DMS53 treated with DMSO at 0.1 percent for 48 hours (cell line): ENCODE results near the gene C2CD2.
A peak's percentile ranks its signal among the peaks of the same experiment; 100 is the strongest.
"Not testable (repeated sequence)": the region's sequence is repeated elsewhere in the genome, so short reads cannot be mapped to it uniquely, and the experiment has no call there.

Experiments
- DNase-seq: peaks from one replicate; lab custom pipeline; 2025; ENCODE audit not compliant: unreplicated experiment; lab: John Stamatoyannopoulos, UW

The C2CD2 gene

DNA sequence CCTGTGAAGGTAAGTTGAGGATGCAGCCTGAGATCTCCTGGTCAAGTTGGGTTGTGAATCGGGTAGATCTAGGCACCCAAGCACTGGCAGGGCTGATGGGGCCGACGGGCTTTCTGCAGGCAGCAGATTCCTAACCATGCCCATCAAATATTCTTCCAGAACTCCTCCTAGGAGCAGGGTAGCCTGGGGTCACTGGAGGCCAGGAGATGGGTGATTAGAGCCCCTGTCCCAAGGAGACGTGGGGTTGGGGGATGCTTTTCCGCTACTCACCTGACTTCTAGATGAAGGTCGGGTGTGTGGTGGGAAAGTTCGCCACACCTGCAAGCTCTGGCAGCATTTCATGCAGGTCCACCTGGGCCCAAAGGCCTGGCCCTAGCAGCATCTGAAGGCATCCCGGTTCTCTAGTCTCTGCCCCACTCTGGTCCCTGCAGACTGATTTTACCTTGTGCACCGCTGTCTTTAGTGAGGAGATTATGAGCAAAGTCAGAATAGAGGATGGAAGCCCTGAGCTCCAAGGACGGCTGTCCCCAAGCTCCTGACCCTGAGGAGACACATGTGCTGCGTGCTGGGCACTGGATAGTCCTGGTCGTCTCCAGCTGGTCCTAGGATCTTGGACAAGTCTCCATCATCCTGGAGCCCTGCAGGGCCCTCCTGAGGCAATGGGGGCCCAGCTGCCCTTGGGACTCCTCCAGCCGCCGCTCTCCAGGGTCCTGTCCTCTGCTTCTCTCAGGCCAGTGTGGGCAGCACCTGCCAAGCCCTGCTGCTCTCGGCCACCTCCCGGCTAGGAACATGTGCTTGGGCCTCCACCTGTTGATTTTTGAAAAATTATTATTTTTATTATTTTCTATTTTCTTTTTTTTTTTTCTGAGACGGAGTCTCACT is 21.8 kb upstream of the C2CD2 start:
- DNase-seq = no peak

DNA sequence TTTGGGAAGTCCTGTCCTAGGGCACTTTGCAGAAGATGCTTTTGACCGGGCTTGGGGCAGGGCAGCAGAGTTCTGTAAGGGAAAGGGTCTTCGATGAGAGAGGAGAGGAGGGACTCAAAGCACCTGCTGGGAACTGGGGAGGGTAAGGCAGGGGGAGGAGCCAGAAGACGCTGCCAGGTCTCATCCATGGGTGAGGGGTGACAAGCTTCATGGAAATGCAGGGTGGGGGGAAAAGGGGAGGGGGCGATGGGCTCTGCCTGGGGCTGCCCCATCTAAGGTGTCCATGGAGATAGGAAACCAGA is 20.9 kb upstream of the C2CD2 start:
- DNase-seq = no peak

DNA sequence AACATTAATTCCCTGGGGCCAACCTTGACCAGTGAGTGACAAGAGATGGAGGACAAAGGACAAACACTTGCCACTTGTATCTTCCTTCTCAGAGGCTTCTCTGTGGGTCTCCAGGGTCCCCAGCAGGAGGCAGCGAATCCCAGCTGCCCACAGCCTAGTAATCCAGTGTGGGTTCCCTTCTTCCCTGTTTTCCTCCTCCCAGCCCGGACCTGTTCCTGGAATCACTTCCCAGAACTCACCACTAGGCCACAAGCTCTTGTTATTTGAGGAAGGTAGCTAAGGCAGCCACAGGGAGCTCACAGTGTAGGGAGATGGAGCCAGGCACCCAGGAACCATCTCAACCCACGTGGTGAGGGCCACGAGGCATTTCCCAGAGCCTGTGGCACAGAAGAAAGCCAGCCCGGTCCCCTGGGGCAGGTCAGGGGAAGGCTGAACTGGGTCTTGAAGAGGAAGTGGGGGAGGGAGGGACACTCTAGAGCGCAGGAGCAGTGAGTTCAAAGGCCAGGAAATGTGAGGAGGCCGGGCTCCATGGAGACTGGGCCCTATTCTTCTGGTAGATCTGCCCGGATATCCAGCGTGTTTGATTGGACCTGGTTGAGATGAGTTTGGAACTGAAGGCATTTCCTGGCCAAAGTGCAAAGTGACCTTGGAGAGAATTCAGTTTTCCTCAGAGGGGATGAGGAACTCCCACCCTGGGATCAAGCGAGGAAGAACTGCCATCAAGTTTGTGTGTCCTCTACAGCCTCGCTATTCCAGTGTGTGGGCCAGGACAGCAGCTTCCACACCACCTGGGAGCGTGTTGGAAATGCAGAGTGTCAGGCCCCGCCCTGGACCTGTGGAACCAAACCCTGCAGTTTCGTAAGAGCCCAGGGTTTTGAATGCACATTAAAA is 20.3 kb upstream of the C2CD2 start:
- no peak for DNase-seq

DNA sequence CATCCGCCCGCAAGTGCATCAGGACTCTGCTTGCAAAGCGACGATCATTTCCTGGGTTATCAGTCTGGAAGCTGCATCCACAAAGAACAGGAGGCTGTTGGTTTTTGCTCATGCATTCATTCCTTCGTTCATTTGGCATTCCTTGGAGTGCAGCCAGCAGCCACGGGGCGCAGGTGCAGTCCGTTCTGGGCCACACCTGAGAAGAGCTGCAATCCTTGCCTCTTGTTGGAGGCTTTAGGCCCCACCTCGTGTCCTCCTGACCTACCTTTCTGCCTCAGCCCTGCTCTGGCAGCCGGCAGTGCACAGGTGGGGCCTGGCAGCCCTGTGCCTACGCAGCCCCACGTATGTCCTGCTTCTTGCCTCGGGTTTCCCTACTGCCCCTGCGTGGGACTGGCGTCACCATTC is 19.6 kb upstream of the C2CD2 start:
- DNase-seq = no peak

DNA sequence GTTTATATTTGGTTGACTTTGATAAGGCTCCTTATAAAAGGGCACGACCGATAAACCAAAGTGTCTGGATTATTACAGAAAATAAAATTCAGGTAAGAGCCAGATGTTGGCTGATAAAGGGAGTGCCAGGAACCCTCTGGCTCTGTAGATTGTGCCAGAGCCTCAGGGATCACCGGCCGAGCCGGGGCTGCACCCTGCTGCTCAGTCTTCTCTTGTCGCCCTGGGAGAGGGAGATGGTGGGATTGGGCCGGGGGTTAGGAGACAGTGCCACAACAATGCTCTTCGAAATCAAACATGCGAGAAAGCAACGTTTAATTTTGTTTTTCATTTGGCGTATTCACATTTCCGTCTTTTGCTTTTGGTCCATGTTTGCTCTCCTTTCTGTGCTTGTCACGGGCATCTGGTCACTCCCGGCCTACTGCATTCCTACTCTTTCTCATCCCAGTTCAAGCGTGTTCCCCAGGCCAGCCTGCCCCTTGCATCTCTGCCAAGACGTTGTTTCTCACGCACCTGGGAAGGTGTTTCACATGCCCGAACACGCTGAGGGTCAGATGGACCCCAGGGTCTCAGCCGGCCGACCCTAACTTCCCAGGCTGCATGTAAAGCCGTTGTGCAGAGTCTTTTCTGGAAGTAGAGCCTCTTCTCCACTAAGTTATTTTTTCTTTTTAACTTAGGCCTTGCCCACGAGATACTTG is 18.8 kb upstream of the C2CD2 start:
- no peak for DNase-seq

DNA sequence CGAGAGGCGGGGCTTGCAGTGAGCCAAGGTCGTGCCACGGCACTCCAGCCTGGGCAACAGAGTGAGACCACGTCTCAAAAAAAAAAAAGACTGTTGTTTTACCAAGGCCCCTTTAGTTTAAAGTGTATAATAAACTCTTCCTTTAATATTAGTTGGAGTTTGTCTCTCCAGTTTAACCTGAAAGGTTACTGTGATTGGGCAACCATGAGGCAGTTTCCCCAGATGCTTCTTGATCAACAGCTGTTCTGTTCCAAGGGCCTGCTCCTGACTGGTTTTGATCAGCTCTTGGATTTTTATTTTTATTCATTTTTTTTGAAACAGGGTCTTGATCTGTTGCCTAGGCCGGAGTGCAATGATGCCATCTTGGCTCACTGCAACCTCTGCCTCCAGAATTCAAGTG is 18.1 kb upstream of the C2CD2 start:
- no peak for DNase-seq

DNA sequence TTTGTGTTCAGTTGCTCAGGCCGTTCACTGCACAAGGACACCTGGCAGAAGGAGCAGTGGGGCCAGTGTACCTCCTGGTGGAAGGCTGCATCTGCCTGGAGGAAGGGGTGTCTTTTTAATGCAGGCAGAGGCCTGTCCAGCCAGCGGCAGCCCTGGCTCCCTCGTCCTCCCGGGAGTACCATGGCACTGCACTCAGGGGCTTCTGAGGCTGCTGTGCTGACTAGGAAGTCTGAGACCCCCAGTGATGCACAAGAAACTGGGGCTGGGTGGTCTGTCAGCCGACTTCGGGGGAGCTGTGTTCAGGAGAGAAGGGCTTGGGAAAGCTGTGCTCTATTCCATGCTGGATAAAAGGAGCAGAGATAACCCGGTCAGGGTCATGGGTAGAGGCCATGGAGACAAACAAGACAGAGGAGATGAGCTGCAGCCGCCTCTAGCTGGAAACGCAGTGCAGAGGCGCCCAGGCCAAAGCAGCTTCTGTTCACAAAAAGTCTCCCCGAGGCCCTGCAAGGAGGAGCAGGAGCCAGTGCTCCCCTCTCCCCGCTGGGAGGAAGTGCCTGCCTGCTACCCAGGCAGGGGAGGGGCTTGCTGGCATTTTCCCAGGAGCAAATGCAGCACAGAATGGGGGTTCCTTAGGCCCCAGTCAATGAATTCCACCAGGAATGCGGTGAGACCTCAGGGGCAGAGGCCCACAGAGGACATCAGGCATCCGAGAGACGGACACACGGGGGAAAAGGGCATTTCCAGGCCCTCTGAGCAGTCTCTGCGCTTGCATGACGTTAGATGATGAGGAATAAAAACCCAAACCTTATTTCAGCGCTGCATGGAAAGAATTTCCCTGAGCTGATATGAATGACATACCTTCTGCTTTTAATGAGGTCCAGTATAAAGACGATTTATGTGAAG is 17.2 kb upstream of the C2CD2 start:
- no peak for DNase-seq

DNA sequence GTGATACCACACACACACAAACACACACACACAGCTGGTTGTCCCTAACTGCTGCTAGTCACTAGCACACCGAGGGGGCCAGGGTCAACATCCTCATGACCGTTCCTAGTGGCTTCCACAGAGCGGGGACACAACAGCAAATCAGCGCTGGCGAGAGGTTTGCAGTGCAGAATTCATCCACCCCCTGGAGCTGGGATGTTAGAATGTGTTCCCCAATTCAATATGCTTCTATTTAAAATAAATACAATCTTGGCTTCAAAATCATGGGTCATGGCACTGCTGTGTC is 16.2 kb upstream of the C2CD2 start:
- DNase-seq = no peak

DNA sequence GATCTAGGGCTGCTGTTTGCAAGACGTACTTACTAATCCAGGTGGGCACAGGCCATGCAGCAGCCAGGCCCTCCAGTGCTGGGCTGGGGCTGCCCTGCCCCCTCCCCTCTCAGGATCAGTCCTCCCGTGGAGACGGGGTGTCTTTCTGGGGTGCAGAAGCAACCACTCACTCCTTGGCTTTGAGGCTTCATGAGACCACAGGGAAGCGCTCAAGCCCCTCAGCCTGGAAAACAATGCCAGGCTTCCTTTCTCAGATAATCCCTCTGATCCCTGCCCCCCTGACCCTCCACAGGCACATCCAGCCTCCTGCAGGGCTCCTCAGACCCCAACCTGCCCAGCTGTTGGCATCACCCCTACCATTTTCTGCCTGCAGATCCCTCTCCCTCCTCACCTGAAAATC is 13.9 kb upstream of the C2CD2 start:
- no peak for DNase-seq

DNA sequence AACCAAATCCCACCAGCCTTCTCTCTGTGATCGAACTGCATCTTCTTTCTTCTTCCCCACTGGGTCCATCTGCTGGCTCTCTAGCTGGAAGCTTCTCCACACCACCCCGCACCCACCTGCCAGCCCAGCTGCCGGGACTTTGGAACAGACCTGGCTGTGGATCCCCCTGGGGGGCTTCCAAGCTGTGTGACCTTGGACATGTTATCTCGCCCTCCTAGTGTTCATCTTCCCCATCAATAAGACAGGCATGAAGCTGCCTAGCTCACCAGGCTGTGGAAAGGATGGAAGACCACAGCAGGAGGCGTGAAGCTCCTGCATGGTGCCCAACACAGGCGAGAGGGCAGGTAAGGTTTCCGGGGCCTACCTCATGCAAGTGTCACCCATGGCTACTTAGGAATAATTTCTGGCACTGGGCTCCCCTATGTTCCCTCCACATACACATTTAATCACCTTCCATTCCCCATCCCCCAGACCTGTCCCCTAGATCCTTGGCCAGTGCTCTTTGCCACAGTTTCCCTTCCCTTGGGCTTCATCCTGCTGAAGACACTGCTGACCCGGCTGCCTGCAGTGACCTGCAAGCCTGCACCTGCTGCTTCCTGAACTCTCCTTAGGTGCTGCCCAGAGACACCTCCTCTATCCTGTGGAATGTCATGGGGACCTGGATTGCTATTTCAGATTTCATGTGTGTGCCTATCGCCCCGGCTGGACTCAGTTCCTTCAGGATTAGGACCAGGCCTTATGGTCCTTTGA is 13.2 kb upstream of the C2CD2 start:
- no peak for DNase-seq

DNA sequence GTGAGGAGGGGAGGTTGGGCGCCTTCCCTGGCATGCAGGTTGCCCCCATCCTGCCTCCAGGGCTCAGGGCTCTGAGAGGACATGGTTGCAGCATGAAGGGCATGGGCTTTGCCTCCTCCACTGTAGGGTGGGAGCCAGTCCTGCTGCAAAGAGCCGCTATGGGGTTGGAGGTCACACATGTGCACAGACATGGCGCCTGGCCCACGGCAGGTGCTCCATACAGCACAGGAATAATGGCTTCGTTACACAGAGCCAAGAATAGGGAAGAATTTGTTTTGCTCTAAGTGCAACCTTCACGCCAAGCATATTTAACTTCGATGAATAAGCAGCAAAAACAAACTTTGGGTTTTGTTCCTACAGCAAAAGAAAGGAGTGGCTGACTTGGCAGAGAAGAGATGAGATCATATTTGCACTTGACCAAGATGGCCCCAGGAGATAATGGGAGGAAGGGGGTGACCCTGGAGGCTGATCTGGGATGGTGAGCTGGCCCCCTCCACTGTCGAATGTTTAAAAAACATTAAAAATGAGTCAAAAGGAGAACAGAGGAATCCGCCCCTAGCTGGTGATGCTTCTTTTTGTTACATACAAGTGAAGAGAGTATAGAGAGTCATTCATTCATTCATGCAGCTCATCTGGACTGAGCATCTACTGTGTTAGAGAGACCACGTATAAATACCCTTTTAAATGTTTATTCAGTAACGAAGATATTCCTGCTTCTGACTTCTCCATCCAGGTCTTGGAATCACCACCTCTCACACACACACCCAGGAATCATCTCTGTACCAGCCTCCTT is 12.4 kb upstream of the C2CD2 start:
- no peak for DNase-seq

DNA sequence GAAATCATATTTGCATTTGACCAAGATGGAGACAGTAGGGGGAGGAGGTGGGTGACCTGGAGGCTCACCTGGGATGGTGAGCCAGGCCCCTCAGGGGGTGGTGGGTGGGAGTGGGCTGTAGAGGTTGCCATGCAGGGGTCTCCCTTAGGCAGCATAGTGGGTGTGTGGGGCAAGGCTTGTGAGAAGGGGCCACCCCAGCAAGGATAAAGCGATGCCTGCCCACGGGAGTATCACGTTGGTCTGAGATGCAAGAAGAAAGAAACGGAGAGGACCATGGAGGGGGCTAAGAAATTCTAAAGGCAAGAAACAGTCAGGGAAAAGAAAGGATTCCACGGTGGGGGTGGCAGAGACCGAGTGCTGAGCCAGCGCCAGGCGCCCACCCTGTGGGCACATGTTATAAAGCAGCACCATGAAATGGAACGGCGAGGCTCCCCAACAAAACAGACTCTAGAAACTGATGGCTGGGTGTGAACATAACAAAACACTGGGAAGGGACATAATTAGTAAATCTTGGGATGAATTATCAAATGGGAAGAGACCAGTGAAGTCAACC is 11.7 kb upstream of the C2CD2 start:
- no peak for DNase-seq

DNA sequence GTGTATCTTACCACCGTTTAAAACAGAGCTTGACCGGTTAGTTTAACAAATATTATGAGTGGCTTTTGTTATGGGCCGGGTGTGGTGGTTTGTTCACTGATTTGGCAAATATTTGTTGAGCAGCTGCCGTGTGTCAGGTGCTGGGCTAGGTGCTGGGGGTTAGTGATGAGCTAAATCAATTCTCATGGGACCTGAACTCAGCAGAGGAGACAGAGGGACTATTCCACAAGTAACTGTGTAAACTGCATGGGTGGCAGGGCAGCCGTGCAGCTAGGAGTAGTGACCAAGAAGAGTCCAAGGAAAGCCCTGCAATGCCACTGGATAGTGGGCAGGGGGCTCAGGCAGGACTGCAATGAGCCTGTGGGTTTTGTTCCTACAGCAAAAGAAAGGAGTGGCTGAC is 11.2 kb upstream of the C2CD2 start:
- peak; percentile 9 for DNase-seq

DNA sequence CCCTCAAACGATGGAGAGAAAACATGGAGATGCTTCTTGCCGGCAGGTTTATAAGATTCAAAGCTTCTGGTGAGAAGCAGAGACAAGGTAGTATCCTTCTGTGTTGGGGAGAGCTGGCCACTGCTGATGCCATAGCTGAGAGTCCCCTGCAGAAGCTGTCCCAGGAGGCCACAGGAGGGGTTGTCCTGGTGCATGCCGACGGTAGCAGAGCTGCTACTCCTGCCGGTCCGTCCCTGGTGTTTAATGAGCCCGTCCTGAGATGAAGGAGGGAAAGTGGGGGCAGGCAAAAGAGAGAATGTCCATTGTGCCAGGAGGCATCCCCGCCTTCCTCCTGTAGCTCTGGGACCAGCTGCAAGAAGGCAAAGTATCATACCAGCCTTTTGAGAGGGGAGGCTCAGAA is 10.4 kb upstream of the C2CD2 start:
- no peak for DNase-seq

DNA sequence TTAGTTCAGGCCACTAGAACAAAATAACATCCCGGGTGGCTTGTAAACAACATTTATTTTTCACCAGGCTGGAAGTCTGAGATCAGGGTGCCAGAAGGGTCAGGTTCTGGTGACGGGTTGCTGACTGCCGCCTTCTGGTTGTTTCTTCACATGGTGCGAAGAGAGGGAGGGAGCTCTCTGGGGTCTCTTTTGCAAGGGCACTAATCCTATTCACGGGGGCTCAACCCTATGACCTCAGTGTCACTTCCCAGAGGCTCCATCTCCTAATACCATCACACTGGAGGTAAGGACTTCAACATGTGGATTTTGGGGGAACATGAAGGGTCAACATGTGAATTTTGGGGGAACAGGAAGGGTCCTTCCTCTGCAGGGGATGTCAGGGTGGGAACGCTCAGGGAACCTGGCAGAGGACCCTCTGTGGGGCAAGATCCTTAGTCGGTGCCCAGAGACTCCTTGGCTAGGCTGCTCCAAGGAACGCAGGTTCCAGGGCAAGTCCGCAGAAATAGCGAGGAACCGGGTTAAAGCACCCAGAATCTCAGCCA is 8.7 kb upstream of the C2CD2 start:
- no peak for DNase-seq

DNA sequence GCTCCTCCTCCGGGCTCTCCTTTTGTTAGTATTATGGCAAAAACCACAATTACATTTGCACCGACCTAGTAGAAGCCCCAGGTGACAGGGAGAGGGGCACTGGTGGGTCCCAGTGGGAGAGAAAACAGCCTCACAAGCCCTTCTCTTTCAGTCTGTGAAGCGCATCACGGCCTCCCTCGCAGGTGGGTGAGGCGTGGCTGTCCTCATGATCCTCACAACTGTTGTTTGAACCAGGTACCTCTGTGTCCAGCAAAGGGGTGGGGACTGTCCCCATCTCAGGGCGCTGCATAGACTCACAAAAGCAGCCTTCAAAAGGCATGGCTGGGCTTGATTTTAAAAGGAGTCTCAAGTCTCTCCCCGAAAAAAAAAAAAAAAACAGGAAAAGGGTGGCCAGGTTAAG is 7.9 kb upstream of the C2CD2 start:
- DNase-seq = no peak

DNA sequence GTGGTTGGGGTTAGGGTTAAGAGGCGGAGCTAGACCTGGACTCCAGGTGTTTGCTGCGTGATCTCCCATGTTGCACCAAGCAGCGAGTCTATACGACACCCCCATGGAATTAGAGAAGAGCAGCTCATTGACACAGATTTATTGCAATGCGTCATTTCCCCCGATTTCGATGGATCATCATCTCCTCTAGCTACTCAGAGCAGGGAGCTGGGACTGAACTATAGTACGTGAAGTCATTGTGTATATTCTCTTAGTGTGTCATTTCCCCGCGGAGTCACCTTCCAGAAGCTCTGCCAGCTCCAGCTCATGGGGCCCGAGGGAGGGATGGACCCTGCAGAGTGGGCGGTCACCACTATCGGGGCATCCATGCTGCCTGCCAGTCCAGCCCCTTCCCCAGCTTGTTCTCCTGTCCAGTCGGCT is 7.5 kb upstream of the C2CD2 start:
- DNase-seq = no peak

DNA sequence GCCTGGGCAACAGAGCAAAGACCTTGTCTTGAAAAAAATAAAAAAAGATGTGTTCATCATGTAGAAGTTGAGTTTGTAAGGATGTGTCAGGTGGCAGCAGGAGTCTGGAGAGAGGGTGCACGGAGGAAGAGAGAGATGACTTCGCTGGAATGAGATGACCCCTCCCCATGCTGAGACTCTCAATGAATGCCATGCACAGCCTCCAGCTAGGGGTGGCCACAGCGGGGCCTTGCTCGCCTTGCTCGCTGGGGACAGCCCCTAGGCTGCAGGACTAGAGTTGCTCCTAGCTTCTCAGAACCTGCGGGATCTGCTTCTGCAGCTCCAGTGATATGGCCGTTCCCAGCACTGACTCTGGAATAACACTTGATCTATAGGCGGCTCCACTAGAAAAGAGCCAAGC is 6.6 kb upstream of the C2CD2 start:
- DNase-seq = no peak

DNA sequence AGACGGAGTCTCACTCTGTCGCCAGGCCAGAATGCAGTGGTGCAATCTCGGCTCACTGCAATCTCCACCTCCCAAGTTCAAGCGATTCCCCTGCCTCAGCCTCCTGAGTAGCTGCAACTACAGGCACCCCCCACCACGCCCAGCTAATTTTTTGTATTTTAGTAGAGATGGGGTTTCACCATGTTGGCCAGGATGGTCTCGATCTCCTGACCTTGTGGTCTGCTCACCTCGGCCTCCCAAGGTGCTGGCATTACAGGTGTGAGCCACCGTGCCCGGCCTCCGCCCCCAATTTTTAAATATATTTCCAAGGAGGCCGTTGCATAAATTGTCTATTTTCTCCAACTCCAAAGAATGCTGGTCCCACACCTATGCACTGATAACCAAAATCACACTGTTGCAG is 5.9 kb upstream of the C2CD2 start:
- DNase-seq = not testable (repeated sequence)
